Prostate gland (tissue), 2 donors: Measurements from ENCODE around the gene ACSL1. TPM values are rescaled to one million over a fixed set of nuclear protein-coding genes. Genes with fewer than 3 reads are reported as not detected.

Experiments
- DNase-seq: peaks from one replicate; pipeline ENCODE4 v3.0.0-alpha.2; 2019; ENCODE audit warnings: low spot score
- H3K27ac ChIP-seq, 2 donors: fragments of 200-600 bp; sonication (generic); 2 replicates each; pipeline ENCODE4 v1.5.1; 2017 to 2019
- H3K27me3 ChIP-seq: fragments of 200-600 bp; sonication (generic); replicated peaks from 2 replicates; pipeline ENCODE4 v1.5.1; 2019; ENCODE audit not compliant: insufficient read depth
- H3K36me3 ChIP-seq, 2 donors: fragments of 200-600 bp; sonication (generic); 1 replicate in 1 of 2; 2 replicates in 1 of 2; pipeline versions ENCODE4 v1.5.1 to v1.8.1; 2017 to 2019
- H3K4me1 ChIP-seq: fragments of 200-600 bp; sonication (generic); replicated peaks from 2 replicates; pipeline ENCODE4 v1.5.1; 2019
- H3K4me3 ChIP-seq, 2 donors: fragments of 200-600 bp; sonication (generic); 2 replicates each; pipeline ENCODE4 v1.5.1; 2017 to 2019
- H3K9me3 ChIP-seq: fragments of 200-600 bp; sonication (generic); 2 replicates; pipeline ENCODE4 v1.5.1; 2017
- POLR2A ChIP-seq: fragments of 450-650 bp; IDR thresholded peaks from one replicate; pipeline ENCODE4 v1.6.1; 2016; ENCODE audit warnings: antibody characterized with exemption, mild to moderate bottlenecking
- POLR2AphosphoS5 ChIP-seq: sonication (generic); formaldehyde crosslinking; IDR thresholded peaks from one replicate; pipeline ENCODE4 v1.6.1; 2017; ENCODE audit warnings: antibody characterized with exemption
- WGBS: methylation state at CpG from one replicate; pipeline ENCODE4 v1.1.5; 2018; 5-methylcytosine and 5-hydroxymethylcytosine counted together
- intact Hi-C: fragments of 100-400 bp; cut with DNase I; formaldehyde crosslinking; loops from one replicate; pipeline ENCODE4 v1.14.2; 2022
- total RNA-seq, 2 donors: library from RNA; depleted of rRNA; stranded (reverse); fragments of >200 nt; gene quantifications; one replicate each; pipeline ENCODE4 v1.1.0, GENCODE V29; 2016
- TF ChIP-seq, protein P1 (sequence below), 4 experiments: fragments of 200-600 bp in 2 of 4; fragments of 450-650 bp in 2 of 4; sonication (generic) in 2 of 4; IDR thresholded peaks; 1 replicate in 3 of 4; 2 replicates in 1 of 4; pipeline ENCODE4 v1.5.1; 2016 to 2019; ENCODE audit warnings: antibody characterized with exemption in 4 of 4, mild to moderate bottlenecking in 2 of 4, moderate library complexity in 2 of 4

ACSL1 gene
- total RNA-seq, 2 donors from 2014 or later: 71.7 to 157 TPM

DNA sequence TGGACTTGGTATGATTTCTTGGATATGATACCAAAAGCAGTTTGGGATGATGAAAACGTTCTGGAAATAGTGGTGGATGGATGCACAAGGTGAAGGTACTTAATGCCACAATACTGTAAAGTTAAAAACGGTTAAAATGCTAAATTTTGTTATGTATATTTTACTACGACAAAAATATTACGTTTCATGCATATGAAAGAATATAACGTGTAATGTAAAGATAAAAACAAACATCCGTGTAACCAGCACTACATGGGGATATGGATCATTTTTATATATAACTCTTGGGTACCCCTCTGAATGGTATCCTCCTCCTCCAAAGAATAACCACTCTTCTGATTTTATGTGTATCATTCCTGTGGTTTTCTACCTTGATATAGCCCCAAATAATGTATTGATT is 91.0 kb downstream of the ACSL1 start:
- Histone ChIP-seq H3K27me3 (no peaks in the 10 kb centered on the region), H3K4me3 (peak overlapping the region; percentile 63 to 65), H3K4me1 (no peaks in the 10 kb centered on the region), H3K36me3 (no peaks in the 10 kb centered on the region), H3K27ac (peak overlapping the region; percentile 61 to 77), H3K9me3 (no peaks in the 10 kb centered on the region)
- intact Hi-C loops: loop anchor here (5.0 kb wide), 2 partner anchors 87 to 197 kb away; partner anchors contain the start of genes CASP3 and PRIMPOL
- TF ChIP-seq, protein P1, sequence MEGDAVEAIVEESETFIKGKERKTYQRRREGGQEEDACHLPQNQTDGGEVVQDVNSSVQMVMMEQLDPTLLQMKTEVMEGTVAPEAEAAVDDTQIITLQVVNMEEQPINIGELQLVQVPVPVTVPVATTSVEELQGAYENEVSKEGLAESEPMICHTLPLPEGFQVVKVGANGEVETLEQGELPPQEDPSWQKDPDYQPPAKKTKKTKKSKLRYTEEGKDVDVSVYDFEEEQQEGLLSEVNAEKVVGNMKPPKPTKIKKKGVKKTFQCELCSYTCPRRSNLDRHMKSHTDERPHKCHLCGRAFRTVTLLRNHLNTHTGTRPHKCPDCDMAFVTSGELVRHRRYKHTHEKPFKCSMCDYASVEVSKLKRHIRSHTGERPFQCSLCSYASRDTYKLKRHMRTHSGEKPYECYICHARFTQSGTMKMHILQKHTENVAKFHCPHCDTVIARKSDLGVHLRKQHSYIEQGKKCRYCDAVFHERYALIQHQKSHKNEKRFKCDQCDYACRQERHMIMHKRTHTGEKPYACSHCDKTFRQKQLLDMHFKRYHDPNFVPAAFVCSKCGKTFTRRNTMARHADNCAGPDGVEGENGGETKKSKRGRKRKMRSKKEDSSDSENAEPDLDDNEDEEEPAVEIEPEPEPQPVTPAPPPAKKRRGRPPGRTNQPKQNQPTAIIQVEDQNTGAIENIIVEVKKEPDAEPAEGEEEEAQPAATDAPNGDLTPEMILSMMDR (IDR thresholded peaks at IDR 0.05): no peak
- TF ChIP-seq POLR2A: no peak
- TF ChIP-seq POLR2AphosphoS5: no peak
- WGBS: 30% methylated on average over 6 of the region's 6 CpGs
- no peak for DNase-seq

DNA sequence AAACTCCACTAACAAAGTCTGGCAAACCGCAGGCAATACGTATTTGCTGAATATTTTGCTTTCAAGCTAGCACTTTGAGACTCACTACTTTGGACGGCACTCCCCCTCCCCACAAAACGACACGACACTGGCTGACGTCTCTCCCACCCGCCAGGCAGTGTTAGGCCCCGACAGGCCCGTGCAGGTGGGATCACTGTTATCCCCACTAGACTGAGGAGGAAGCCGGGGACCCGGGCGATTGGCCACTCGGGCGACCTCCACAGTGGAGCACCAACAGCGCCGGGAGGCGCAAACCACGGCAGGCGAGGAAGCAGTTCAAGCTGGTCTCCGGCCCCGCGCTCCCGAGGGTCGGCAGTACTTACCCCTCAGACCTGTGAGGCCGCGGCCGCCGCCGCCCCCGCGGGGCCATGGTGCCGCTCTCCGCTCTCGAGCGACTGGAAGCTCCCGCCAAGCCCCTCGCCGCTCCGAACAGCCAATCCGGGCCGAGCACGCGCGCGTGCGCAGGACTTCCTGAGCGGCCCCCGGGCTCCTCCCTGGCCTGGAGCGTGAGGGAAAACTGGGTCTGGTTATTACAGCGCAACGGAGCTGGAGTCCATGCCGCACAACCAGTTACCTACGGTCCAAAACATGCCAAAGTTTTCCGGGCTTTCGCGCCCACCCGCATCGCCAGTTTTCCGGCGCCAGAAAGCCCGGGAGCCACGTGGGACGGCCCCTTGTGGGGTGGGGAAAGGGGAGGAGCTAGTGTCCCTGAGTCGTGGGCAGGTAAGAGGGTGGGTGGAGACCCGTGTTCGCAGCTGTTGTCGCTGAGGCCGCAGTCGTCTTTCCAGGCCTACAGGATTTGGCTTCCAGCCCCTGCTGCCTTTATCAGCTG is 91.9 kb downstream of the ACSL1 start, which contains the start of gene CENPU:
TSS of gene CENPU (minus strand) at position 443 of the 871 bp plus-strand sequence. CDS start at position 409, 34 bp downstream.
- no peaks in the 10 kb centered on the region for H3K27me3 ChIP-seq
- no peaks in the 10 kb centered on the region for H3K4me1 ChIP-seq
- no peaks in the 10 kb centered on the region for H3K9me3 ChIP-seq
- peak; percentile 99 for TF ChIP-seq POLR2AphosphoS5
- peak; percentile 67 for TF ChIP-seq POLR2A
- TF ChIP-seq, protein P1 (IDR thresholded peaks at IDR 0.05): peak in 1 of 4 experiments; percentile 36
- DNase-seq: peak; percentile 96
- no peaks in the 10 kb centered on the region for H3K36me3 ChIP-seq
- peak within 1 kb of the TSS; percentile 61 to 77 for H3K27ac ChIP-seq
- peak within 1 kb of the TSS; percentile 63 to 65 for H3K4me3 ChIP-seq
- intact Hi-C loops: loop anchor here (5.0 kb wide), 2 partner anchors 87 to 197 kb away; partner anchors contain the start of genes CASP3 and PRIMPOL
- under 1% methylated on average over 56 of the region's 69 CpGs for WGBS

DNA sequence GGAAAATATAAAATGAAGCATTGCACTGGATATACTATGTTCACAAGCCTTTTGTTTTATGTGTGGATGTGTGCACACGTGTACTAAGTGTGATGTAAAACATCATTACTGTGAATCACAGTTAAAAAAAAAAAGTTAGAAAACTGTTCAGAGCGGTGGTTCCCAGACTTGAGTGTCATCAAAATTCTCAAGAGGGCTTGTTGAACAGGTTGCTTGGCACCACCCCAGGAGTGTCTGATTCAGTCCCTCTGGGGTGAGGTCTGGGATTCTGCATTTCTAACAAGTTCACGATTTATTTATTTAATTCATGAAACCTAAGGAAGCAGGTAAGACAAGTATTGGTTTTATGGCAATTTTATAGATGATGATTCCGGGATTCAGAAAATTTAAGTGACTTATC is 93.6 kb downstream of the ACSL1 start:
- H3K9me3 ChIP-seq: no peaks in the 10 kb centered on the region
- H3K27ac ChIP-seq: no peak overlapping the region
- no peak overlapping the region for H3K4me3 ChIP-seq
- no peaks in the 10 kb centered on the region for H3K27me3 ChIP-seq
- H3K36me3 ChIP-seq: no peaks in the 10 kb centered on the region
- TF ChIP-seq, protein P1 (IDR thresholded peaks at IDR 0.05): no peak
- TF ChIP-seq POLR2A (no peak), POLR2AphosphoS5 (no peak)
- intact Hi-C loops: loop anchor here (5.0 kb wide), 2 partner anchors 85 to 195 kb away; partner anchors contain the start of genes CASP3 and PRIMPOL
- no peaks in the 10 kb centered on the region for H3K4me1 ChIP-seq
- WGBS: 41% methylated on average over 4 of the region's 4 CpGs
- no peak for DNase-seq

DNA sequence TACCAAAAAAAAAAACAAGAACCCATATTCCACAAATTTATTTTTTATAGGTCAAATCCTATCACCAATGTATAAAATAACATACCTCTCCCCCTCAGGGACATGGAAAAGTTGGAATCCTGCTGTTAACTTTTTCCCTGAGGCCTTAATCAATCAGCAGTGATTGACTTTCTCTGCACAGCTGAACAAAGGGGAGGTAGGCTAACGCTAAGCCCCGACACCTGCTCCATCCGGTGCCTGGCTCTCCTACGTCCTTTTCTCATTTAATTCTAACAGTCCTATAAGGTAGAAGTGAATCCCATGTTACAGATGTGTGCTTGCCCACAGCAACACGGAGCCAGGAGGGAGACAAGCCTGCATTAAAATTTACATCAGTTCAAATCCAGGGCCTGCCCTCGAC is 94.7 kb downstream of the ACSL1 start:
- H3K9me3 ChIP-seq: no peaks in the 10 kb centered on the region
- H3K27ac ChIP-seq: no peak overlapping the region
- DNase-seq: no peak
- H3K4me1 ChIP-seq: no peaks in the 10 kb centered on the region
- H3K36me3 ChIP-seq: no peaks in the 10 kb centered on the region
- WGBS: 79% methylated on average over 6 of the region's 6 CpGs
- H3K27me3 ChIP-seq: no peaks in the 10 kb centered on the region
- TF ChIP-seq POLR2A (no peak), POLR2AphosphoS5 (no peak)
- TF ChIP-seq, protein P1 (IDR thresholded peaks at IDR 0.05): no peak
- H3K4me3 ChIP-seq: no peak overlapping the region
- intact Hi-C loops: loop anchor here (5.0 kb wide), 2 partner anchors 84 to 194 kb away; partner anchors contain the start of genes CASP3 and PRIMPOL
